Lower leg skin (tissue), 4 donors: ENCODE measurements around the gene LSR. TPM values are rescaled to one million over a fixed set of nuclear protein-coding genes. Genes with fewer than 3 reads are reported as not detected.

Source experiments
- DNase-seq, 2 donors: peaks; one replicate each; pipeline ENCODE4 v3.0.0-alpha.2; 2019; ENCODE audit warnings: low spot score in 2 of 2
- H3K4me3 ChIP-seq: fragments of 200-600 bp; sonication (generic); 2 replicates; pipeline ENCODE4 v1.5.1; 2017; ENCODE audit warnings: mild to moderate bottlenecking, low read depth; ENCODE audit not compliant: poor library complexity, severe bottlenecking
- CTCF ChIP-seq, 3 donors: fragments of 450-650 bp; IDR thresholded peaks; one replicate each; pipeline ENCODE4 v1.5.1; 2016; ENCODE audit warnings: antibody characterized with exemption in 3 of 3, mild to moderate bottlenecking in 3 of 3, moderate library complexity in 2 of 3
- POLR2A ChIP-seq, 2 donors: fragments of 450-650 bp; IDR thresholded peaks; one replicate each; pipeline ENCODE4 v1.6.1; 2016 to 2017; ENCODE audit warnings: antibody characterized with exemption in 2 of 2, mild to moderate bottlenecking in 1 of 2, moderate library complexity in 1 of 2
- WGBS, 2 donors: methylation state at CpG; one replicate each; pipeline ENCODE4 v1.1.5; 2018; 5-methylcytosine and 5-hydroxymethylcytosine counted together
- intact Hi-C: fragments of 100-400 bp; cut with DNase I; formaldehyde crosslinking; loops from one replicate; pipeline ENCODE4 v1.15.0; 2023; ENCODE audit warnings: low total_unique reads
- total RNA-seq, 4 donors: library from RNA; depleted of rRNA; stranded (reverse); fragments of >200 nt; gene quantifications; one replicate each; pipeline ENCODE4 v1.1.0, GENCODE V29; 2016

The LSR gene
- total RNA-seq, 4 donors from 2014 or later: 79.0 to 115 (median 84.5) TPM

DNA sequence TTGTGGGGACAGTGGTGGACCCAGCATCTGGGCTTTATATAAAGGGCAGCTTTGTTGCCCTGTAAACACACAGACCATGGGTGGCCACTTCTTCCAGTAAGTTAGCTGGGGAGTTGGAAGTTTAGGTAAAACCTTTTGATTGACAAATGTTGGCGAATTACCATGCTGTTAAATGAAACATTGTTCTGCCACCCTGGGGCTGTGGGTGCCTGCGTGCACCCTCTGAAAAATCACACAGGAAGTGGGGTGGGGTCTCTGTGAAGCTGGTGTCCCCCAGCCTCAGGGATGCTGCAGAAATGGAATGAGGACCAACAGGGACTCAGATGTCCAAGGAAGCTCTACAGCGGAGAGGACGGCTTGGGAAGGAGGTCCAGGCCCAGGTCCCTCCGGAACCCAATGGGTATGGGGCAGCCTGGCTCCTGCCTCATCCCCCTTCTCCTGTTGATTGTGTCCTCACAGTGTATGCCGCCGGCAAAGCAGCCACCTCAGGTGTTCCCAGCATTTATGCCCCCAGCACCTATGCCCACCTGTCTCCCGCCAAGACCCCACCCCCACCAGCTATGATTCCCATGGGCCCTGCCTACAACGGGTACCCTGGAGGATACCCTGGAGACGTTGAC, 17.2 kb downstream of the LSR start:
- DNase-seq: peak in 1 of 2 donors; percentile 86
- WGBS, 2 donors: 65 to 73% methylated on average over 10 of the region's 10 CpGs
- no peak overlapping the region for H3K4me3 ChIP-seq
- no peak for TF ChIP-seq POLR2A (IDR thresholded peaks at IDR 0.05)
- intact Hi-C loops: loop anchor here (10.0 kb wide), 1 partner anchor 121 kb away; the partner anchor contains the start of gene FXYD7

- TF ChIP-seq POLR2A (IDR thresholded peaks at IDR 0.05) (no peak), CTCF (IDR thresholded peaks at IDR 0.05) (no peak)
- peak in 1 of 2 donors; percentile 89 for DNase-seq
- WGBS, 2 donors: 33 to 56% methylated on average over 21 to 32 of the region's 39 CpGs
- no peak overlapping the region for H3K4me3 ChIP-seq
- intact Hi-C loops: loop anchor here (10.0 kb wide), 1 partner anchor 122 kb away; the partner anchor contains the start of gene FXYD7
Measured at GRCh38 chr19:35266520-35267352, 17.9 kb downstream of the LSR start.

DNA sequence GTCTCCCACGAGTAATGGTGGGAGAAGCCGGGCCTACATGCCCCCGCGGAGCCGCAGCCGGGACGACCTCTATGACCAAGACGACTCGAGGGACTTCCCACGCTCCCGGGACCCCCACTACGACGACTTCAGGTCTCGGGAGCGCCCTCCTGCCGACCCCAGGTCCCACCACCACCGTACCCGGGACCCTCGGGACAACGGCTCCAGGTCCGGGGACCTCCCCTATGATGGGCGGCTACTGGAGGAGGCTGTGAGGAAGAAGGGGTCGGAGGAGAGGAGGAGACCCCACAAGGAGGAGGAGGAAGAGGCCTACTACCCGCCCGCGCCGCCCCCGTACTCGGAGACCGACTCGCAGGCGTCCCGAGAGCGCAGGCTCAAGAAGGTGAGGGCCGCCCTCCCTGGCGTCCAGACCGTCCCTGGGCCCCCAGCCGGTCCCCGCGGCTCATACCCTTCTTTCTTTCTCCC, 18.6 kb downstream of the LSR start:
- intact Hi-C loops: loop anchor here (10.0 kb wide), 1 partner anchor 123 kb away; the partner anchor contains the start of gene FXYD7
- peak; percentile 57 to 91 for DNase-seq
- 0 to 1% methylated on average over 17 to 19 of the region's 40 CpGs for WGBS, 2 donors
- H3K4me3 ChIP-seq: peak overlapping the region; percentile 58
- TF ChIP-seq CTCF (IDR thresholded peaks at IDR 0.05) (no peak), POLR2A (IDR thresholded peaks at IDR 0.05) (no peak)

- TF ChIP-seq CTCF (IDR thresholded peaks at IDR 0.05): no peak
- peak; percentile 50 to 93 for DNase-seq
- peak overlapping the region; percentile 61 for H3K4me3 ChIP-seq
- intact Hi-C loops: loop anchor here (10.0 kb wide), 1 partner anchor 123 kb away; the partner anchor contains the start of gene FXYD7
- WGBS, 2 donors: 0% methylated on average over 14 to 23 of the region's 100 CpGs
Measured at GRCh38 chr19:35267818-35268535, 19.2 kb downstream of the LSR start.

- intact Hi-C loops: loop anchor here (10.0 kb wide), 1 partner anchor 124 kb away; the partner anchor contains the start of gene FXYD7
- peak within 1 kb of the TSS; percentile 61 for H3K4me3 ChIP-seq
- TF ChIP-seq POLR2A (IDR thresholded peaks at IDR 0.05) (no peak), CTCF (IDR thresholded peaks at IDR 0.05) (no peak)
- WGBS, 2 donors: 0% methylated on average over 29 to 53 of the region's 126 CpGs
- peak; percentile 51 to 93 for DNase-seq
Measured at GRCh38 chr19:35268536-35269437, 20.0 kb downstream of the LSR start, which contains the start of gene USF2. TSS of gene USF2 (plus strand) at chr19:35268962. CDS start at chr19:35269102, 140 bp downstream.
